Esophagus (tissue), 2 donors: Measurements from ENCODE around the gene LITAFD. TPM values are rescaled to one million over a fixed set of nuclear protein-coding genes. Genes with fewer than 3 reads are reported as not detected.

Experiments
- H3K27ac ChIP-seq, 2 donors: one replicate each; pipeline ENCODE4 v1.5.1; 2013; ENCODE audit warnings: low read depth in 2 of 2, mild to moderate bottlenecking in 2 of 2, inconsistent platforms in 1 of 2, low read length in 1 of 2, moderate library complexity in 1 of 2
- H3K27me3 ChIP-seq, 2 donors: one replicate each; pipeline ENCODE4 v1.6.1; 2013; ENCODE audit warnings: low read length in 2 of 2, control low read depth in 1 of 2, mild to moderate bottlenecking in 1 of 2; ENCODE audit not compliant: insufficient read depth in 2 of 2, control insufficient read depth in 1 of 2
- H3K36me3 ChIP-seq, 2 donors: one replicate each; pipeline ENCODE4 v1.6.1; 2013; ENCODE audit warnings: low read length in 1 of 2; ENCODE audit not compliant: control insufficient read depth in 2 of 2, insufficient read depth in 2 of 2
- H3K4me1 ChIP-seq, 2 donors: one replicate each; pipeline ENCODE4 v1.6.1; 2013; ENCODE audit warnings: low read length in 1 of 2; ENCODE audit not compliant: control insufficient read depth in 2 of 2, insufficient read depth in 2 of 2
- H3K4me3 ChIP-seq, 2 donors: one replicate each; pipeline ENCODE4 v1.5.1; 2013; ENCODE audit warnings: low read length in 2 of 2, mild to moderate bottlenecking in 2 of 2, low read depth in 1 of 2, moderate library complexity in 1 of 2
- H3K9me3 ChIP-seq, 2 donors: one replicate each; pipeline ENCODE4 v1.6.1; 2013; ENCODE audit warnings: mild to moderate bottlenecking in 2 of 2, low read depth in 1 of 2, low read length in 1 of 2, moderate library complexity in 1 of 2; ENCODE audit not compliant: control insufficient read depth in 2 of 2, insufficient read depth in 1 of 2
- WGBS, 2 donors: extraction: QIAGEN DNeasy Blood & Tissue Kit; methylation state at CpG; one replicate each; pipeline ENCODE4 v1.1.7; 2013; 5-methylcytosine and 5-hydroxymethylcytosine counted together
- polyA plus RNA-seq, 2 donors: library from polyadenylated mRNA; stranded (reverse); fragments of 200-250 nt; gene quantifications; one replicate each; pipeline ENCODE4 v1.2.3, GENCODE V29; 2013
- donor health status: healthy with polysubstance abuse.
- donor health status: Bipolar disorder and iron deficiency.

LITAFD gene
- polyA plus RNA-seq, 2 donors = not detected

GRCh38 chr16:8892101-8892575, 10.0 kb downstream of the LITAFD start:
- WGBS, 2 donors = 68 to 84% methylated on average over 16 of the region's 16 CpGs
- Histone ChIP-seq H3K4me1 (peaks cover 3 to 9% of the 10 kb centered on the region in 2 donors), H3K9me3 (no peaks in the 10 kb centered on the region), H3K36me3 (peaks cover 33 to 49% of the 10 kb centered on the region in 2 donors), H3K4me3 (no peak overlapping the region), H3K27me3 (no peaks in the 10 kb centered on the region), H3K27ac (peak overlapping the region in 1 of 2 donors; percentile 42)

DNA sequence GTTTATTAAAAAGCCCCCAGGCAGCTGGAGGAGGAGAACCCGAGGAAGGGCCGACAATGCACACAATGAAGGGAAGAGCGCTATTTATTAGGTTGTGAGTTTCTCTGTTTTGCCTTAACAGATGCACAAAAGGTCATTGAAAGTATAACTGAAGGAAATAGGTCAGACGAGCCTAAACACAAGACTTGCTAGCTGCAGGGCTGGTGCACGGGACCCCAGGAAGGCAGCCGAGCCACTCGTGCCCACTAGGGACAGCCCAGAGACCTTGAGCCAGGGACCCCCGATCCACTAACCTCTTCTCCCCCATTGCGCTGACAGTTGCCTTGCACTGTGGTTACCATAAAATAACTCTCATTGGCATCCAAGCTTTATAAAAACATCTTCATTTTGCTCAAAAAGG, 11.3 kb downstream of the LITAFD start:
- WGBS, 2 donors = 77 to 81% methylated on average over 9 of the region's 9 CpGs
- Histone ChIP-seq H3K4me1 (peaks cover 3 to 4% of the 10 kb centered on the region in 2 donors), H3K9me3 (no peaks in the 10 kb centered on the region), H3K27me3 (no peaks in the 10 kb centered on the region), H3K4me3 (no peak overlapping the region), H3K27ac (no peak overlapping the region), H3K36me3 (peaks cover 38 to 56% of the 10 kb centered on the region in 2 donors)

DNA sequence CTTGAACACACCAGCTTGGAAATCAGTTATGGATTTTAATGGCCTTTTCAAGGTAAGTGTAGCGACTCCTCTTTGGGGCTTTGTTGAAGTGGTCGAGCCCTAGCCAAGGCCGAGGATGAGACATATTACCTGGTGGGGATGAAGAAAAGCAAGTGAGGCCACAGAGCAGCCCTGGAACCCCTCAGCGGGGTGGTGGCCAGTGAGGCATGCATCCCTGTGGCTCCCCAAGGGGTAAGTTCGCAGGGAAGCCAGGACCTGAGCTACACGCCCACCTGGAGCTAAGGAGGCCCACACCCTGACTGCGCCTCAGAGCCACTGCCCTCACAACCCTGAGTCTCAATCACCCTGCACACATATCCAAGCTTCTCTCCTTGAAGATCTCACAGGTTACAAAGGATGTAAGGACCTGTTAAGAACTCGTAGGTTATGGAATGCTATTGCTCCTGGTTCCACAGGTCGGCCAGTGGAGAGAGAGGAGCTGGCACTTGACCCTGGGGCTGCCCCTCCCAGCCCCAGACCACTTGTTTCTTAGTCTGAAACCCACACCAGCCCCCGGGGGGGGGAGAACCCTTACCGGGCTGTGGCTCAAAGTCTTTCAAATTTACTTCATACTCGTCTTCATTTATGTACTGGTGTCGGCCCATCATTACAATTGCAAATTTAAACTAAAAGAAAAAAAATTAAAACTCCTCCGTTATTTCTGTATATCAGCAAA, 12.0 kb downstream of the LITAFD start:
- H3K27ac ChIP-seq = no peak overlapping the region
- H3K9me3 ChIP-seq = no peaks in the 10 kb centered on the region
- peaks cover 38 to 59% of the 10 kb centered on the region in 2 donors for H3K36me3 ChIP-seq
- H3K4me3 ChIP-seq = no peak overlapping the region
- H3K4me1 ChIP-seq = peaks cover 3 to 4% of the 10 kb centered on the region in 2 donors
- H3K27me3 ChIP-seq = no peaks in the 10 kb centered on the region
- 84 to 85% methylated on average over 14 of the region's 14 CpGs for WGBS, 2 donors

GRCh38 chr16:8894736-8895334, 12.7 kb downstream of the LITAFD start:
- Histone ChIP-seq H3K36me3 (peaks cover 39 to 58% of the 10 kb centered on the region in 2 donors), H3K4me1 (peaks cover 2 to 3% of the 10 kb centered on the region in 2 donors), H3K9me3 (no peaks in the 10 kb centered on the region), H3K4me3 (no peak overlapping the region), H3K27ac (no peak overlapping the region), H3K27me3 (no peaks in the 10 kb centered on the region)
- 93 to 94% methylated on average over 21 of the region's 21 CpGs for WGBS, 2 donors

DNA sequence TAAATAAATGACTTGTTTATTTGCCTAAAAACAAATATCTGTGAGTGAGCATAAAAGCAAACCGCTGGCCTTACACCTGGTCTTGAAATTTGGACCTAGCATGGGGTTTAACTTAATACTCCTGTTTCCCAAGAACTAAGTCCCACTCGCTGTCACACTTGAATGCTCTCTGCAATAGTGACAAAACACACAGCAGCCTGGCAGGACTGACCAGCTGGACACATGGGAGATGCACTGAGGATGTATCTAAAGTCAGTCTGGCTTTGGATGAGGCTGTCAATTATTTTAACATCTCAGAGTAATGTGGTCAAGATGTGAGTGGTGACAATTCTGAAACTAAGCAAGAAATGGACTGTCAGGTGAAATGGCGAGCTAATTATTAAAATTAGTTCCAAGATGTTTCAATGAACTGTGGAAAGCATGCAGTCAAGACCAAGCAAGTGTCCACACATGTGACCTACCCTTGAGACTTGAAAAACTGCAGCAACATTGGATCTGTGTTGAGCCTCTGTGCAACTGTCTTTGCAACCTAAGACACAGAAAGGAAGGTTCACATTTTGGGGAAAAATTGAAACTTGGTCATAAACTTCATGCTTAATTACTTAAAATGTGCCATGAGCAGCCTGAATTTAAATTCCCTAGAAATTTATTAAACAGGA, 16.6 kb downstream of the LITAFD start:
- no peak overlapping the region for H3K4me3 ChIP-seq
- peaks cover 0 to 3% of the 10 kb centered on the region in 2 donors for H3K4me1 ChIP-seq
- no peak overlapping the region for H3K27ac ChIP-seq
- 91 to 92% methylated on average over 3 of the region's 3 CpGs for WGBS, 2 donors
- no peaks in the 10 kb centered on the region for H3K9me3 ChIP-seq
- H3K36me3 ChIP-seq = peaks cover 37 to 55% of the 10 kb centered on the region in 2 donors
- H3K27me3 ChIP-seq = no peaks in the 10 kb centered on the region

- Histone ChIP-seq H3K9me3 (no peaks in the 10 kb centered on the region), H3K27ac (no peak overlapping the region), H3K4me1 (peaks cover 0 to under 1% of the 10 kb centered on the region in 2 donors), H3K36me3 (peaks cover 31 to 53% of the 10 kb centered on the region in 2 donors), H3K27me3 (no peaks in the 10 kb centered on the region), H3K4me3 (no peak overlapping the region)
- WGBS, 2 donors = 89 to 91% methylated on average over 9 of the region's 9 CpGs
Measured at GRCh38 chr16:8899709-8900317, 17.7 kb downstream of the LITAFD start.

GRCh38 chr16:8900343-8900742, 18.2 kb downstream of the LITAFD start:
- 84% methylated on average over 5 of the region's 5 CpGs for WGBS, 2 donors
- Histone ChIP-seq H3K4me1 (no peaks in the 10 kb centered on the region), H3K9me3 (no peaks in the 10 kb centered on the region), H3K4me3 (no peak overlapping the region), H3K36me3 (peaks cover 26 to 53% of the 10 kb centered on the region in 2 donors), H3K27ac (no peak overlapping the region), H3K27me3 (no peaks in the 10 kb centered on the region)

DNA sequence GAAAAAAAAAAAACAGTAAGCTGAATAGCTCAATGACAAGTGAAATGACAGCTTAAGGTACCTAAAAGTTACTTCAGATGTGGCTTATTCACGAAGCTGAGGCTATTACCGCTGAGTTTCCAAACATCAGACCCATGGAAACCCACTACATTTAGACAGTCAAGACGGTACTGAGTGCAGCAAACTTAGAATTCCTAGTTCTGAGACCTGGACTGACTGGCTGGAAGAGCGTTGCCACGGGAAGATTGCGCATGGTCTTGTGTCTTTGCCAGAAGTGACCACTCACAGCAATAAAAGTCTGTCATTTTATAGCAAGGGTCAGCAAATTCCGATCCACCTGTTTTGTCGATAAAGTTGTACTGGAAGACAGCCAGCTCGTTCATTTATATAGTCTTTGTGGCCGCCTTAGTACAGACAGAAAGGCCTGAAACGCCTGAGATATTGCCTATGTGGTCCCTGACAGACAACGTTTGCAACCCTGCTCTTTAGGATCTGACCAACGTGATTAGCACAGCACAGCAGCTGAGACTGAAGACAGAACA, 19.2 kb downstream of the LITAFD start:
- Histone ChIP-seq H3K4me1 (no peaks in the 10 kb centered on the region), H3K36me3 (peaks cover 33 to 57% of the 10 kb centered on the region in 2 donors), H3K27me3 (no peaks in the 10 kb centered on the region), H3K4me3 (no peak overlapping the region), H3K27ac (no peak overlapping the region), H3K9me3 (no peaks in the 10 kb centered on the region)
- 83 to 86% methylated on average over 13 of the region's 13 CpGs for WGBS, 2 donors

GRCh38 chr16:8903004-8903403, 20.9 kb downstream of the LITAFD start:
- WGBS, 2 donors = 94 to 95% methylated on average over 9 of the region's 9 CpGs
- no peak overlapping the region for H3K27ac ChIP-seq
- no peak overlapping the region for H3K4me3 ChIP-seq
- H3K9me3 ChIP-seq = no peaks in the 10 kb centered on the region
- H3K36me3 ChIP-seq = peaks cover 24 to 51% of the 10 kb centered on the region in 2 donors
- no peaks in the 10 kb centered on the region for H3K27me3 ChIP-seq
- no peaks in the 10 kb centered on the region for H3K4me1 ChIP-seq
